ENCODE measurements around the gene NSUN4. TPM values are rescaled to one million over a fixed set of nuclear protein-coding genes. Genes with fewer than 3 reads are reported as not detected.
"Not testable (repeated sequence)": the region's sequence is repeated elsewhere in the genome, so short reads cannot be mapped to it uniquely, and the experiment has no call there.

NSUN4 gene
- total RNA-seq, 1 donor from 2014 or later: 9.0 TPM

DNA sequence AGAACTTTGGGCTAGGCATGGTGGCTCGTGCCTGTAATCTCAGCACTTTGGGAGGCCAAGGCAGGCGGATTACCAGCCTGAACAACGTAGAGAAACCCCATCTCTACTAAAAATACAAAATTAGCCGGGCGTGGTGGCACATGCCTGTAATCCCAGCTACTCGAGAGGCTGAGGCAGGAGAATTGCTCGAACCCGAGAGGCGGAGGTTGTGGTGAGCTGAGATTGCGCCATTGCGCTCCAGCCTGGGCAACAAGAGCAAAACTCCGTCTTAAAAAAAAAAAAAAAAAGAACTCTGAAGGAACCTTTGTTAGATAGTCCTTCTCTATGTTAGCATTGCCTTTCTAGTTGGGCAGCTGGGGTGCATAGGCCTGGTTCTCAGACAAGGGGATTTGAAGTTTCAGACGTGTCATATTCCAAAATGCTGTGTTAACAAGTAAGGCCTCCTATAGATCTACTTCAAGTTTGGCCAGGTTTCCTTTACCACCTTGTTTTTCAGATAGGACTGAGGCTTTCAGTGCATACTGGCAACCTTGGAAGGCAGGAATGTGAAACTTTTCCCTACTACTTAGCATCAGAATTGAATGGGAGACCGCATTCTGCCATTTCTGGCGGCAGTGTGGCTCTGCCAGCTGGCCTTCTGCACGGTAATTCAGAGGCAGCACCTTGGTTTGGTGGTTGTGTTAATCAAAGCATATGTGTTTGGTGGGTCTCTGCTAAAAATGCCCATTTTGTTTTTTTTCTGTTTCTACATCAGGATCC, 31.0 kb upstream of the NSUN4 start:
- TF ChIP-seq, protein P1, sequence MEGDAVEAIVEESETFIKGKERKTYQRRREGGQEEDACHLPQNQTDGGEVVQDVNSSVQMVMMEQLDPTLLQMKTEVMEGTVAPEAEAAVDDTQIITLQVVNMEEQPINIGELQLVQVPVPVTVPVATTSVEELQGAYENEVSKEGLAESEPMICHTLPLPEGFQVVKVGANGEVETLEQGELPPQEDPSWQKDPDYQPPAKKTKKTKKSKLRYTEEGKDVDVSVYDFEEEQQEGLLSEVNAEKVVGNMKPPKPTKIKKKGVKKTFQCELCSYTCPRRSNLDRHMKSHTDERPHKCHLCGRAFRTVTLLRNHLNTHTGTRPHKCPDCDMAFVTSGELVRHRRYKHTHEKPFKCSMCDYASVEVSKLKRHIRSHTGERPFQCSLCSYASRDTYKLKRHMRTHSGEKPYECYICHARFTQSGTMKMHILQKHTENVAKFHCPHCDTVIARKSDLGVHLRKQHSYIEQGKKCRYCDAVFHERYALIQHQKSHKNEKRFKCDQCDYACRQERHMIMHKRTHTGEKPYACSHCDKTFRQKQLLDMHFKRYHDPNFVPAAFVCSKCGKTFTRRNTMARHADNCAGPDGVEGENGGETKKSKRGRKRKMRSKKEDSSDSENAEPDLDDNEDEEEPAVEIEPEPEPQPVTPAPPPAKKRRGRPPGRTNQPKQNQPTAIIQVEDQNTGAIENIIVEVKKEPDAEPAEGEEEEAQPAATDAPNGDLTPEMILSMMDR (IDR thresholded peaks at IDR 0.05; ENCODE audit: insufficient read depth, low read length, severe bottlenecking): no peak
- peaks cover 18% of the 10 kb centered on the region for H3K36me3 ChIP-seq (ENCODE audit: control insufficient read depth, insufficient read depth, low read length)

DNA sequence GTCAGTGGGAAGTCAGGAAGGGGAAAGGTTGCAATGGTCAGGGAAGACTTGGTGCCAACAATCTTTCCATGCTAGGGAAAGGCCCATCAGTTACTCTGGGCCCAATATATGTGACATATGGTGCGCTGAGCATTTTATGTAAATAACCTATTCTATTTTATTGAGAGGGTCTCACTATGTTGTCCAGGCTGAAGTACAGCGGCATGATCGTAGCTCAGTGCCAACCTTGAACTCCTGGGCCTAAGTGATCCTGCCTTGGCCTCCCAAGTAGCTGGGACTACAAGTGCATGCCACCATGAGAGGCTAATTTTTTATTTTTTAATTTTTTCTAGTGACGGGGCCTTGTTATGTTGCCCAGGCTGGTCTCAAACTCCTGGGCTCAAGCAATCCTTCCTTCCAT, 30.3 kb upstream of the NSUN4 start:
- TF ChIP-seq, protein P1 (IDR thresholded peaks at IDR 0.05; ENCODE audit: insufficient read depth, low read length, severe bottlenecking): no peak
- Histone ChIP-seq H3K27me3 (ENCODE audit: control insufficient read depth, insufficient read depth, low read length) (no peaks in the 10 kb centered on the region), H3K36me3 (ENCODE audit: control insufficient read depth, insufficient read depth, low read length) (peaks cover 18% of the 10 kb centered on the region), H3K4me3 (ENCODE audit: low read depth, low read length) (no peak overlapping the region)
- DNase-seq (ENCODE audit: low read depth): no peak
- FAIRE-seq: no peak

More for the DNA sequence above, 31.0 kb upstream of the NSUN4 start:
- DNase-seq (ENCODE audit: low read depth) (no peak), FAIRE-seq (no peak)
- H3K27me3 ChIP-seq (ENCODE audit: control insufficient read depth, insufficient read depth, low read length): no peaks in the 10 kb centered on the region
- no peak overlapping the region for H3K4me3 ChIP-seq (ENCODE audit: low read depth, low read length)

DNA sequence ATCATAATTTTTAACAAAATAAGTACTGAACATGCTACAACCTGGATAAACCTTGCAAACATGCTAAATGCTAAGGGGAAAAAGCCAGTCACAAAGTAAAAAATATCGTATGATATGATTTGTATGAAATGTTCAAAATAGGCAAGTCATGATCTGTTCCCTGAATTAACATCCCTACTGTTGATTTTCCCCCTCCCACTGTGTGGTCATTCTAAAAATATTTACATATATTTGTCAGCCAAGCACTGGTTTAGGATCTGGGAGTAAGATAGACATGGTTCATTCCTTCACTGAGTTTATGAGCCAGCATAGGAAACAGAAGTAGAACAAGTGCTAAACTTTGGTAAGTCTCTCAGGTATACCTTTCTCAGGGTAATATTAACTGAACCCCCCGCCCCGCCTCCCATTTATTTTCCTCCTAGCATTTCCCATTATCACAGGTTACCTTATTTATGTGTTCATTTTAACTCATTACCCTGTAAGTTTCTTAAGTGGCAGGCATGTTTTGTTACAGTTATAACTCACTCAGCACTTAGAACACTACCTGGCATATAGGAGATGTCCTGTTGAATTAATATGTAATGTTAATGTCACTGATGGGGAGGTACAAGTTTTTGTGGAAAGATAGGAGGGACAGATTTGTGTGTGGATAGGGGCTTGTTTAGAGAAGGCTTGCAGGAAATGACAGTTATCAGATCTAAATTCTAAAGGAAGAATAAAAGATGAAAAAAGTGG, 24.8 kb upstream of the NSUN4 start:
- peaks cover 10% of the 10 kb centered on the region for H3K36me3 ChIP-seq (ENCODE audit: control insufficient read depth, insufficient read depth, low read length)
- FAIRE-seq (no peak), DNase-seq (ENCODE audit: low read depth) (peak; percentile 76)
- TF ChIP-seq, protein P1 (IDR thresholded peaks at IDR 0.05; ENCODE audit: insufficient read depth, low read length, severe bottlenecking): no peak
- no peak overlapping the region for H3K4me3 ChIP-seq (ENCODE audit: low read depth, low read length)
- no peaks in the 10 kb centered on the region for H3K27me3 ChIP-seq (ENCODE audit: control insufficient read depth, insufficient read depth, low read length)

DNA sequence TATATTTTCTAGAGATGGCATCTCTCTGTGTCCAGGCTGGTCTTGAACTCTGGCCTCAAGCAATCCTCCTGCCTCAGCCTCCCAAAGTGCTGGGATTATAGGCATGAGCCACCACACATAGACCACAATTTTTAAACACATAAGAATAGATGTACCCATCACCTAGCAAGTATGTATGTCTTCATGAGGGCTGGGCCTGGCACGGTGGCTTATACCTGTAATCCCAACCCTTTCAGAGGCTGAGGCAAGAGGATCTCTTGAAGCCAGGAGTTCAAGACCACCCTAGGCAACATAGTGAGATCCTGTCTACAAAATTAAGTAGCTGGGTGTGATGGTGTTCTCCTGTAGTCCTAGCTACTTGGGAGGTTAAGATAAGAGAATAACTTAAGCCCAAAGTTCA, 23.3 kb upstream of the NSUN4 start:
- Histone ChIP-seq H3K4me3 (ENCODE audit: low read depth, low read length) (no peak overlapping the region), H3K36me3 (ENCODE audit: control insufficient read depth, insufficient read depth, low read length) (peaks cover 9% of the 10 kb centered on the region), H3K27me3 (ENCODE audit: control insufficient read depth, insufficient read depth, low read length) (no peaks in the 10 kb centered on the region)
- TF ChIP-seq, protein P1 (IDR thresholded peaks at IDR 0.05; ENCODE audit: insufficient read depth, low read length, severe bottlenecking): no peak
- no peak for FAIRE-seq
- DNase-seq (ENCODE audit: low read depth): no peak

DNA sequence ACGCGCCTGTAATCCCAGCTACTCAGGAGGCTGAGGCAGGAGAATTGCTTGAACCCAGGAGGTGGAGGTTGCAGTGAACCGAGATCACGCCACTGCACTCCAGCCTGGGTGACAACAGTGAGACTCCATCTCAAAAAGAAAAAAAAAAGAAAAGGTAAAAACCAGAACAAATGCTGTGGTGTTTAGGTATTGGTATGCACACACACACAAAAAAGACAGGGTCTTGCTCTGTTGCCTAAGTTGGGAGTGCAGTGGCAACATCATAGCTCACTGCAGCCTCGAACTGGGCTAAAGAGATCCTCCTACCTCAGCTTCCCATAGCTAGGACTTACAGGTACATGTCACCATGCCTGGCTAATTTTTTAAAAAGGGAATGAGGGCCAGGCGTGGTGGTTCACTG, 21.3 kb upstream of the NSUN4 start:
- not testable (repeated sequence) for H3K4me3 ChIP-seq (ENCODE audit: low read depth, low read length); FAIRE-seq; DNase-seq (ENCODE audit: low read depth); H3K27me3 ChIP-seq (ENCODE audit: control insufficient read depth, insufficient read depth, low read length); H3K36me3 ChIP-seq (ENCODE audit: control insufficient read depth, insufficient read depth, low read length)

DNA sequence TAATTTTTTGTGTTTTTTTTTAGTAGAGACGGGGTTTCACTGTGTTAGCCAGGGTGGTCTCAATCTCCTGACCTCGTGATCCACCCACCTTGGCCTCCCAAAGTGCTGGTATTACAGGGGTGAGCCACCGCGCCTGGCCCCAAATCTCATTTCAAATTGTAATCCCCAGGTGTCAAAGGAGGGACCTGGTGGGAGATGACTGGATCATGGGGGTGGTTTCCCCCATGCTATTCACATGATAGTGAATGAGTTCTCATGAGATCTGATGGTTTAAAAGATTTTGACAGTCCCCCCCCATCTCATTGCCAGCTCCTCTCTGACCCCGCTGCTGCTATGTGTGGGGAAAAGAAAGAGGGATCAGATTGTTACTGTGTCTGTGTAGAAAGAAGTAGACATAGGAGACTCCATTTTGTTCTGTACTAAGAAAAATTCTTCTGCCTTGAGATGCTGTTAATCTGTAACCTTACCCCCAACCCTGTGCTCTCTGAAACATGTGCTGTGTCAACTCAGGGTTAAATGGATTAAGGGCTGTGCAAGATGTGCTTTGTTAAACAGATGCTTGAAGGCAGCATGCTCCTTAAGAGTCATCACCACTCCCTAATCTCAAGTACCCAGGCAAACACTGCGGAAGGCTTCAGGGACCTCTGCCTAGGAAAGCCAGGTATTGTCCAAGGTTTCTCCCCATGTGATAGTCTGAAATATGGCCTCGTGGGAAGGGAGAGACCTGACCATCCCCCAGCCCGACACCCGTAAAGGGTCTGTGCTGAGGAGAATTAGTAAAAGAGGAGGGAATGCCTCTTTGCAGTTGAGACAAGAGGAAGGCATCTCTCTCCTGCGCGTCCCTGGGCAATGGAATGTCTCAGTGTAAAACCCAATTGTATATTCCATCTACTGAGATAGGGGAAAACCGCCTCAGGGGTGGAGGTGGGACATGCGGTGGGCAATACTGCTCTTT, 20.4 kb upstream of the NSUN4 start:
- not testable (repeated sequence) for H3K27me3 ChIP-seq (ENCODE audit: control insufficient read depth, insufficient read depth, low read length); DNase-seq (ENCODE audit: low read depth); H3K4me3 ChIP-seq (ENCODE audit: low read depth, low read length); H3K36me3 ChIP-seq (ENCODE audit: control insufficient read depth, insufficient read depth, low read length); FAIRE-seq

DNA sequence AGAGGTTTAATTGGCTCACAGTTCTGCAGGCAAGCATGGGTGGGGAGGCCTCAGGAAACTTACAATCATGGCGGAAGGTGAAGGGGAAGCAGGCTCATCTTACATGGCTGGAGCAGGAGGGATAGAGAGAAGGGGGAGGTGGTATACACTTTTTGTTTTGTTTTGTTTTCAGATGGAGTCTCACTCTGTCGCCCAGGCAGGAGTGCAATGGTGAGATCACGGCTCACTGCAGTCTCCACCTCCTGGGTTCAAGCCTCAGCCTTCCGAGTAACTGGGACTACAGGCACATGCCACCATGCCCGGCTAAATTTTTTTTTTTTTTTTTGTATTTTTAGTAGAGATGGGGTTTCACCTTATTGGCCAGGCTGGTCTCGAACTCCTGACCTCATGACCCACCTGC, 18.4 kb upstream of the NSUN4 start:
- H3K4me3 ChIP-seq (ENCODE audit: low read depth, low read length); FAIRE-seq; DNase-seq (ENCODE audit: low read depth); H3K36me3 ChIP-seq (ENCODE audit: control insufficient read depth, insufficient read depth, low read length); H3K27me3 ChIP-seq (ENCODE audit: control insufficient read depth, insufficient read depth, low read length): not testable (repeated sequence)

DNA sequence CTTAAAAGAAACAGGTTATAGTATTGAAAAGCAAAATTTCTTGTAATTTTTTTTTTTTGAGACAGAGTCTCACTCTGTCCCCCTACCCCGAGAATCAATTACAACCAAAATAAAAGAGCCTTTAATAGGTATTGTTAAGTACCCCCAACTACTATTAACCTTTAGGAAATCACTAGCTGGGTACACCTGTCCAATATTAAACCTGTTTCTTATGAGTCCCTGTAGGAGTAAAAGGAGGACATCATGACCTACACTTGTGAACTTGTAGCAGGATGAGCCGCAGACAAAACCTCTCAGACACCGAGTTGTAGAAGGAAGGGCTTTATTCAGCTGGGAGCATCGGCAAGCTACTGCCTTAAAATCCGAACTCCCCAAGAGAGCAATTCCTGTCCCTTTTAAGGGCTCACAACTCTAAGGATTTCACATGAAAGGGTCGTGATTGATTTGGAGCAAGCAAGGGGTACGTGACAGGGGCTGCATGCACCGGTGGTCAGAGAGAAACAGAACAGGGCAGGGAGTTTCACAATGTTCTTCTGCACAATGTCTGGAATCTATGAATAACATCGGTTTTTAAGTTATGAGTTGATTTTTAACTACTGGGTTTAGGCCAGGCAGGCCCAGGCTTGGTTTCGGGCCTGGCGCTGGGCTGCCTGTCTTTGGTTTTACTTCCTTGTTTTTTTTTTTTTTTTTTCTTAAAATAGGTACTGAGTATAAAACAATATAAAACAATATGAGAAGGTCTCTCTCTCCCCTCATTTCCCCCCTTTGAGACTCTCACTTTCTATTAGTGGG, 15.1 kb upstream of the NSUN4 start:
- FAIRE-seq; H3K4me3 ChIP-seq (ENCODE audit: low read depth, low read length); H3K36me3 ChIP-seq (ENCODE audit: control insufficient read depth, insufficient read depth, low read length); H3K27me3 ChIP-seq (ENCODE audit: control insufficient read depth, insufficient read depth, low read length); DNase-seq (ENCODE audit: low read depth): not testable (repeated sequence)

DNA sequence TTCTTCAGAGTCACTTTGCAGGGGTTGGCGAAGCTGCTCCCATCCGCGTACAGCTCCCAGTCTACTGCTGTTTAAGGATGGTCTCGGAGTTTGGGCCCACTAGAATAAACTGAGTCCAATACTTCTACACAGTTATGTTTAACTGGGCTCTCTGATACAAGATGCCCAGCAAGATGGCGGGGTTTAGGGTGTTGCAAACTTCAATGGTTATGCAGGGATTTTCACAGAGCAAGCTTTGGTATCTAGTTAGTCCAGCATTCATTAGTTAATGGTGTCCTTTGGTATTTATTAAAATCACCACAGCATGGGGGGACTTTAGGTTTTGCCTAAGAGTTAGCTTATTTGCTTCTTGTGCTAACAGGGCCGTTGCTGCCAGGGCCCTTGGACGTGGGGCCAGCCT, 12.4 kb upstream of the NSUN4 start:
- not testable (repeated sequence) for H3K36me3 ChIP-seq (ENCODE audit: control insufficient read depth, insufficient read depth, low read length); H3K27me3 ChIP-seq (ENCODE audit: control insufficient read depth, insufficient read depth, low read length); FAIRE-seq; DNase-seq (ENCODE audit: low read depth); H3K4me3 ChIP-seq (ENCODE audit: low read depth, low read length)
